CD4-positive, alpha-beta T cell treated with Interferon gamma for 1 hour (primary cell): ENCODE results near the gene WRNIP1.
"Not testable (repeated sequence)": the region's sequence is repeated elsewhere in the genome, so short reads cannot be mapped to it uniquely, and the experiment has no call there.

Experiments
- DNase-seq: peaks from one replicate; pipeline ENCODE4 v3.0.0-alpha.2; 2020

Gene WRNIP1

DNA sequence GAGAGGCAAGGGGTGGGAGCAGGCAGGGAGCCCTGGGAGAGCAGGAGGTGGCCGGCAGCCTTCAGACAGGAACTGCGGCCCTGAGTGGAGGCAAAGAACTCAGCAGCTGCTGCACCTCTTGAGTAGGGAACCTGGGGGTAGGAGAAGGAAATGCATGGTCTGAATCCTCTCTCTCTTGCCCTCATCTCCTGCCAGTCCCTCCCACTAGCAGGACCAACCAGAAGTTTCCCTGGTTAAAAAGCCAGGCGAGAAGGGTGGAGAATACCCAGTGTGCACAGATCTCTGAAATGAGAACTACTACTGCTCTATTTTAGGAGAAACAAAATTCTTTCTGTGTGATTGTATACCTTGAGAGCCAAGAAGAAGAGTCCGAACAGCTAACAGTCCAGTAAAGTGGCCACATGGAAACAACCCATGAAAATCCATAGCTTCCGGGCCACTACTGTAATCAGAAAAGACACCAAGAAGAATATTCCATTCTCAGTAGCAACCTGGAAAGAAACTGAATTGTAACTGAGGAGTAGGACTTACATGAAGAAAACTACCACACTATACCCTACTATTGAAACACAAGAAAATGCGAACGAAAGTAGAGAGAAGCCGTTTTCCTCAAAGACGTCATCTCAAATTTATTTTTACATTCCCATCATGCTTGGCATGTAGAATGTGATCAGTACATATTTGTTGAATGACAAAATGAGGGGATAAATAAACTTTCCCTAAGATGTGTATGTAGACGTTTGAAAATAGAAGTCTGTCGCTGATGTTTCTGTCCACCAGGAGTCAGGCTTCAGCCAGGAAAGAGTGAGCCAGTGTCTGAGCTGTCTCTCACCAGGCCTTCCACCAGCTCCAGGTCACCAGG is 25.6 kb downstream of the WRNIP1 start:
- DNase-seq: peak; percentile 60

DNA sequence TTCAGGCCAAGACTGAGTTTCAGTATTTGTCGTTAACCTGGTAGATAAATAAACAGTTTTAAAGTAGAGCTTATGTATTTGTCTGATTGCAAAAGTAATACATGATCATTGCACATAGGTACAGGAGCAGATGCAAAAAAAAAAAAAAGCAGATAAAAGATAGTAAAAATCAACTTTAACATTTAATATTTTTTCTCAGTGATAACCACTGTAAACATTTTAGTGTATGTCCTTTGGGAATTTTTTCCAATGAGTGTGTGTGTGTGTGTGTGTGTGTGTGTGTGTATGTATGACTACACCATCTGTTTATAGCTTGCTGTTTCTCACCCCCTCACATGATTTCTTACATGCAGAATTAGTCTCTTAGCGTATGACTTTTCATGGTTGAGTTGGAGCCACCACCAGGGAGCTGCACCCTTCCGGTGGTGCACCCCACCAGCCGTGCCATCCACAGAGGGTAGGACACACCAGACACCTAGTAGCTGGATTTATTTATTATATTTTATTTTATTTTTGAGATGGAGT is 26.3 kb downstream of the WRNIP1 start:
- peak; percentile 31 for DNase-seq

DNA sequence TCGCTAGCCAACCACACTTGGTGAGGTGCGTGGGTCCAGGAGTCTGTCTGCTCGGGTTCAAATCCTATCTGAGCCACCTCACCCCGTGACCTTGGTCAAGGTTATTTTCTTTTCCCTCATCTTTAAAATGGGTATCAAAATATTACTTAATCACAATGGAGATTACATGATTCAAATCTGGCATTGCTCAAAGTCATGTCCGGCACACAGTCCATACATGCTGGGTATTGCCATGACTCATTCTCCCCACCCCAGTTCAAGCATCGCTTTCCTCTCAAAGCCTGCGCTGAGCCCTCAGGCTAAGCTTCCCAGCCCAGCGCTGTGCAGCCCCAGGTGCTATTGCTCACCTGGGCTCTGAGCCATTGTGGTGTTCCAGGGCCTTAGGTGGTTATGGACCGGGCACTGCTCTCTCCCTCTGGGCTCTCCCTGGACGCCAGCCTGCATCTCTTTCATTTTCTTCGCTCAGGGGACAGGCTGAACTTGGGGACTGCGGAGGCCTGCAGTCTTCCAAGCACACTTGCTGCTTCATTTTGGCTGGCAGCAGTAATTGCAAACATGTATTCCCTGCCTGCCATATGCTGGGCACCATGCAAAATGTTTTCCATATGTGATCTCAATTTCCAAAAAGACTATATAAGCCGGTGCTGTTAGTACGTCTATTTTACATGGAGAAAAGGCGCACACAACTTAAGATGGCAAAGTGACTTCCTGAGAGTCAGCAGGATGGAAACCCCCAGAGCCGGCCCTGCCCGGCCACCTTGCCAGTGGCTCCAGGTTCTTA is 27.3 kb downstream of the WRNIP1 start:
- peak; percentile 14 for DNase-seq

DNA sequence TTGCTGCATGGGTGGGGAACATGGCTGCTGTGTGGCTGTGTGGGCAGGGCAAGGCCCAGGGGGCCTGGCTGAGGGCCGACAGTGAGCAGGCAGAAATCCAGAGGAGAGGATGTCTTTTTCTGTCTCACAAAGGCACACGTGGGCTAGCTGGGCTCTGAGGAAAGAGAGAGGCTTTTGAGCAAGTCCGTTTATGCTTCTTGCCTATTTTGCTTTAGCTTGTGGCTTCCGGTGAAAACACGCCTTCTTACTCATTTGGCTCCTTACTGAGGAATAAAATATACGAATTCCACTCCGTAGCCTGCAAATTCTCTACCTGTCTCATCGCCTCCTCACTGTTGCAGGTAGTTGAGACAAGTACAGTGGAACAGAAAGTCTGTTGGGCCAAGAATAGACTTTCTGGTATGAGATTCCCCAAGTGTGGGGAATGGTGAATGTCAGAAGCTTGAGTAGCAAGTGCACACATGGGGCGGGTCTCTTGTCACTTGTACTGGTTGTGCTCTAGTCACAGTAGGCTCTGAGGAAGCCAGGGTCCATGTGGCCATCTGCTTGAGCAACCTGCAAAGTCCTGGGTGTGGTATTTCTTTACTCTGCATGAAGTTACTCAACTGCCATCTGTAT is 28.4 kb downstream of the WRNIP1 start:
- peak; percentile 60 for DNase-seq

DNA sequence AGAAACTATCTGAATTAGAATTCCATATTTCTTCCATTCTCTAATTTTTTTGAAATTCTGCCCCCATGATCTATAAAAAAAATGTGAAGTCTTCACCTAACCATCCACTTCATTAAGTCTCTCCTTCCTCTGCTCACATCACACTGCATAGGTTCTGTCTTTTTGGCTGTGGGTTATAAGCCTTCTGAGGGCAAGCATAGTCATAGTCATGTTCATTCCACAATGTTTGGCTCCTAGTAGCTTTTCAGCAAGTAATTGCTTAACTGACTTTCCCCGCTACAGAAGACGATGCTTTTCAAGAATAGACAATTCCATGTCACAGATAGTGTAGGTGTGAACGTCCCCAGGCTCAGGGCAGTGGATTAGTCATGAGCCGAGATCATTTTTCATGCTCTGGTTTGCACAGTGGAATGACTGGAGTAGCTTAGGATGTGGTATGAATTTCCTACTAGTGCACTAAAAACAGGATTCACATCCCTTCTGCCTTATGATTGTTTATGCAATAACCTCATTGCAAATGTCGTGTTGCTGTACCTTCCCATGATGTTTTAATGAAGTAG is 29.1 kb downstream of the WRNIP1 start:
- no peak for DNase-seq

DNA sequence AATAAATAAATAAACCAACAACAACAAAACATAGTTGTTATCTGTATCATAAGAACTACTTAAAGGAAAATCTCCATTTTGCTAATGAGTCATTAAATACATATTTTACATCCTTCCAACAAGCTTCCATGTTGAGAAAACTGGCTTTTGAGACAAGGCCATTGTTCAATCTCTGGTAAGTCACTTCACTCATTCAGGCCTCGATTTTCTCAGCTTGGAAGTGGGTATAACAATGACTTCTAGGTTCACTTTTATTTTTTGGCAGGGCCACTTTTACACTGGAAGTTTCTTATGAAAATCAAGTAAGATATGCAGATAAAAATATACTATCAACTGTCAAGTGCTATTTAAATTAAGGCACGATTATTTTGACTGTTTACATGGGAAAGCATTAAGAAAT is 30.0 kb downstream of the WRNIP1 start:
- no peak for DNase-seq

DNA sequence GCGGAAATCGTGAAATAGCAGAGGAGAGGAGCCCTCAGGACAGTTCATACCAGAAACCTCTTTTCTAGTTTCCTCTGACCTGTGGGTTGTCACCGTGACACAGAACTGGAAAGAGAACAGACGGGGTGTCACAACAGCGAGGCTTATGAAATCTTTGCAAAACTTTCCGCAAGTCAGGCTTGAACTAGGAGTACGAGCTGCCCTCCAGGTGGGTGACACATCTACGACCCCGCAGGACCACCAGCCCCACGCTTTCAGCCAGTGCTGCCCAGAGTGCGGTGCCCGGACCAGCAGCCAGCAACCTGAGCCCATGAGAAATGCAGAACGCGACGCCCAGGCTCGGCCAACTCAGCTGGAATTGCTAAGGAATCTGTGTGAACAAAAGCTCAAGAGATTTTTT is 30.8 kb downstream of the WRNIP1 start:
- peak; percentile 23 for DNase-seq

DNA sequence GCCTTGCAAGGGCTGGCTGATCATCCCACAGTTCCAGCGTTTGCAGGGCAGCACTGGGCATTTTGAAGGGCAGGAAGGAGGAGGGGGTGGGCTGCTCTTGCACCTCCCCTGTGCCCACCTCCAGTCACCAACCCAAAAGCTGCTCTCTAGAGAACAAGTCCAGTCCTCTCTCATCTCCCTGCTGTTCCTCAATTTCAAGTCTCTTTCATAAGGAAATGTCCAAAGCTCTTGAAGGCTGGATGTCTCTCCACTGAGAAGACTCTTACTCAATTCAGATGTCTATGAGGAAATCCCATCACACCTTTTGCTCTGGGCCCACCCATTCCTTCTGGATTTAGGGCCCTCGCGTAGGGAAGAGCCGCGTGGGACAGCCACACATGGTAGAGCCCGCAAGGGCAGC is 31.7 kb downstream of the WRNIP1 start:
- no peak for DNase-seq

DNA sequence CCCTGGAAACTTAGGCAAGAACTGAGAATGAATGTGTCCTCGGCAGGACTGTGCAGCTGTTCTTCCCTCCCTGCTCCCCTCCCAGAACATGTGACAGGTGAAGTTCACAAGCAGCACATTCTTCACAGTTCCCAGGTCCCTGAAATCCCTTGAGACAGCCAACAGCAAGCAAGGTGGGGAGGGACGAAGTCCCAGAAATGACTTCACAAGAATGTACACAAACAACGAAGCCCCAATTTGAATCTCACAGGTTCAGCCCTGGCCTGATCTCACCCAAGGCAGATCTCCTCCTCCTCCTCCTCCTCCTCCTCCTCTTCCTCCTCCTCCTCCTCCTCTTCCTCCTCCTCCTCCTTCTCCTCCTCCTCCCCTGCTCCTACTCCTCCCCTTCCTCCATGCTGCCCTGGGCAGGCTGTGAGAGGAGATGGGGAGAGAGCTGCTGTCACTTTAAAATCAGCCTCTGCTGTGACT is 32.4 kb downstream of the WRNIP1 start:
- no peak for DNase-seq

DNA sequence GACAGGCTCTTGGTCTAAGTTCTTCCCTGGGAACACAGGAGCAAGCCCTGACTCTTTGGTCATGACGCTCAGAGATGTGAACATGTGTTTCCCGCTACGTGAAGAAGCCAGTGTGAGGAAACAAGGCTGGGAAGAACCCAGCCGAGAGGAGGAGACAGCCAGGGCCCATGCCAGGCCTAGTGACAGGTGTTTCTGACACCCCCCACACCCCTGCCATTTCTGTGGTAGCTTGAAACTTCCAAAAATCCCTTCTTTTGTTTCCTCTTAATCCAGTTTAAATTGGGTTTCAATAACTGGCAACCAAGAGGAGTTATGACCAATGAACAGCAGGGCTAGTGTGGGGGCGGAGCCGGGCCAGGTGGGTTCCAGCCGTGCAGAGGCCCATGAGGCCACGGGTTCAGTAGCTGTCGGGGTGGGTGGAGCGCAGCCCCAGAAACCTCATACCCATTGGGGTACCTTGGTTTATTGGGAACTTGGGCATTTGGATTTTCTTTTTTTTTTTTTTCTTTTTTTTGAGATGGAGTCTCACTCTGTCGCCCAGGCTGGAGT is 33.5 kb downstream of the WRNIP1 start:
- no peak for DNase-seq

DNA sequence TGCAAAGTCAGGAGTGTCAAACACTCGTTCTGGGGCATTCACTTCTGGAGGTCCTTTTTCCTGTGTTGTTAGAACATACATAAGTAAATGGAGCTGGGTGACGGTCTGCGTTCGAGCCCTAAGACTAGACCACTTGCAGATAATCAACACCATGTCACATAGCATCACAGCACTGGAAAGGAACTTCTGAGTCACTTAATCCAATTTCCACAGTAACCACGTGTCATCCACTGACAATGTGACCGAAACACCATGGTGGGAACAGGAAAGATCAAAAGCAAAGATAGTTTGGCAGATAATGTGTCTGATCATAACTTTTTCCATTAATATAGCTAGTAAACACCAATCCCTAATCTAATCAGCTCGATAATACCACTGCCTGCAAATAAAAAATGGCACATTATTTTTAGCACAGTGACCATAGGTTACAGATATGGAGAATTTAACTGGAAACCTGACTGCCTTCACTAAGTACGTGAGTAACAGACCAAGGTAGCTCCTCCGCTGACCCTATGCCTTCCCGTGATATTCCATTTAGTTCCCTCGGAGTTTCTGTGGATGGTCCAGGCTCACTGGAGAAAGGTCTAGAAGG is 34.8 kb downstream of the WRNIP1 start:
- DNase-seq: no peak

DNA sequence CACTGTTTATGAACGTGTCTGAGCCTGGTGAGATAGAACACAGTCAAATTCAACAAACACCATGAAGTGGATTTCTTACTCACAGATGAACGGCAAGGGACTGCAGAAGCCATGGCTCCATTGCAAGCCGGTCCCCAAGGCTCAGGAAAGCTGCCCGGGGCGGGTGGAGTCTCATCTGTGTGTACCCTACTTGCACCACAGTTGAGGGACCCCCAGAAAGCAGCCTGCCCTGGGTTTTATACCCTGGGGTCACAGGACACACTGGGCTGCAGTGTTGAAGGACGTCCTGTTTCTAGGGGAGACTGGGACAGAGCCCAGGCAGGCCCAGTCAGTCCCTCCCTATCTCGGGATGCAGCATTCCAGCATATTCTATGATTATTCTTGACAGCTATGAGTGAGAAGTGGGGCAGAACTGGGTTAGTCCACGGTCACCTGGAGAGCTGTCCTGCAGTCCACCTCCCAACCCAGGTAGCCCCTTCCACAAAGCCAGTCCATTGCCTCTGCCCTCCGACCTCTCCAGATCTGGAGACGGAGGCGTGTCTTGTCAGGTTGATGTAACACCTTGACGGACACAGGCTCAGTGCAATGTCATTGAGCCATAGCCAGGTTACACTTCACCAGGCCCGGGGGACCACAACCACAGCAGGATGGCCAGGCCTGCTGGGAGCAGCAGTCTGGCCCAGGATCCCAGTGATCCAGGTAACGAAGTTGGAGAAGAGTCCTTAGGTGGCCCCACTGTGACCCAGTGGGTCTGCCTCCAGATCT is 35.5 kb downstream of the WRNIP1 start:
- DNase-seq: no peak

DNA sequence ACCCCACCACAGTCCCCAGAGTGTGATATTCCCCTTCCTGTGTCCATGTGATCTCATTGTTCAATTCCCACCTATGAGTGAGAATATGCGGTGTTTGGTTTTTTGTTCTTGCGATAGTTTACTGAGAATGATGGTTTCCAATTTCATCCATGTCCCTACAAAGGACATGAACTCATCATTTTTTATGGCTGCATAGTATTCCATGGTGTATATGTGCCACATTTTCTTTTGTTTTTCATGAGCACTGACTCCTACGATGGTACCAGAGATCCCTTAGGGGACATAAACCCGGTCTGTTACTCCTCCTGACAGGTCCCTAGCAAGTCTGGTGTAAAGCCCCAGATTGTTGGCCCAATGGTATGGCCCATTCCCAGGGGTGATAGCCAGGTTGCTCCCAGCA is 36.5 kb downstream of the WRNIP1 start:
- not testable (repeated sequence) for DNase-seq

DNA sequence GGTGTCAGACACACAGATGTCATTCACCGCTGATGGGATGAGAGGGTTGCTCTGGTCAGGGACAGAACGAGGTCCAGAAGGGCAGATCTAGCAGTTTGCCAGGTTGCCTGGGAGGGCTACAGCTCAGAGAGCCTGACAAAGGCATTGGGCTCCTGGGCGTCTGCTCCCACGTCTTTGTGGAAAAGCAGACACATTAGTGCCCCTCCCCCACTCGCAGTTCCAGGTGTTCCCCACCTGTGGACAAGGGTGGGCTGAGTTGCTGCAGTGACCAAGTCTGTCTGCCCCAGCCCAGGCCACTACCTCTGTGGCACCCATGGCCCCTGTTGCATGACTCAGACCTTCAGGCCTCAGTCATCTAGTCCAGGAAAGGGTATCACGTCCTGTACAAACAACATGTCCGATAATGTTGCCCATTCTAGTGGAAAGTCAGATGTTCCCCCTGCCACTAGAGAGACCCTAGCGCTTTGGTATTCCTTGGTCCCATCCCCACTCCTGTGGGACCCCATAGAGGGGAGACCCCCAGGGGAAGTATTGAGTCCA is 37.4 kb downstream of the WRNIP1 start:
- no peak for DNase-seq

DNA sequence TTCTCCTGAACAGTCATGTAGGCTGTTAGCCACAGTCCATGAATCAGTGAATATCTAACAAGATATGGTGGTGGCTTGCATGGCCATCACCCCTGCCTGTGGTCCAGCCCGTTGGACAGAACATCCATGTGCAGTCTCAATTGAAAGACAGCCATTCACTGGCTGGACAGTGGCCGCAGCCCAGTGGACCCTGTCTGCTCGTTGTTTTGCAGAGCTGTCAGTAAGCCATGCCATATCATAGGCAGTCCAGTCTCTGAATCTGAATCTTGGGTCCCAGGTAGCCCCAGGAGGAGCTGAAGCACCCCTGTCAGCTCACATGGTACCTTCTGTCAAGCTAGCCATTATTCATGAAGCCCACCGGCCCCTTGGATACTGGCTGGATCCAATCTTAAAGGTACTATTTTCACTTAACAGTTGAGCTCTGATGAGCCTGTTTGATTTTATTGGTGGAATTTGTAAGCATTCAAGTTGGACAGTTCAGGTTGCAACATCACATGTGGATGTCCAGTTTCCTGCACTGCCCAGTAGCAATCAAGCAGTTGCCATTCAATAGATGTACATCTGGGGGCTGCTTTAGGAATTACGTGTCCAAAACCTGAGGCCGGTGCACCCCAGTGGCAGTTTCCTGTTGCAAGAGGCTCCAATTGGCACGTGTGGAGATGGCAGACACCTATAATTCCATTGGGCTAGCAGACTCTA is 38.7 kb downstream of the WRNIP1 start:
- no peak for DNase-seq

DNA sequence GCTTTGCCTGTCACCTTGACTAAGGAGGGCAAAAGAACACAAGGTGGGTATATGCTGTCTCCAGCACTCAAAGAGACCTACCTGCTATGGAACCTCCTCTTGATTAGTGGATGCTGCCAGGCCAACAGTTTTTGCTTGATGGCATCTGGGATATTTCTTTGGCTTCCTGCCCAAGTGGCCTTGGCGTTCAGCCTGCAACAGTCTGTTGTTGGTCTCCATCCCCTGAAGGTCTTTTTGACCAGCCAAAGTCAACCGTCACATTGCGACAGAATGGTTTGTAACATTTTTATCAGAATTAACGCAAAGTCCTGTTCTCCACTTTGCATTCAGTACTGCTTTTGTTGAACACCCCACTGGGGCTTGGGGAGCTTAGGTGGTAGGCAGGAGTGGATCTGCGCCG is 39.3 kb downstream of the WRNIP1 start:
- no peak for DNase-seq

DNA sequence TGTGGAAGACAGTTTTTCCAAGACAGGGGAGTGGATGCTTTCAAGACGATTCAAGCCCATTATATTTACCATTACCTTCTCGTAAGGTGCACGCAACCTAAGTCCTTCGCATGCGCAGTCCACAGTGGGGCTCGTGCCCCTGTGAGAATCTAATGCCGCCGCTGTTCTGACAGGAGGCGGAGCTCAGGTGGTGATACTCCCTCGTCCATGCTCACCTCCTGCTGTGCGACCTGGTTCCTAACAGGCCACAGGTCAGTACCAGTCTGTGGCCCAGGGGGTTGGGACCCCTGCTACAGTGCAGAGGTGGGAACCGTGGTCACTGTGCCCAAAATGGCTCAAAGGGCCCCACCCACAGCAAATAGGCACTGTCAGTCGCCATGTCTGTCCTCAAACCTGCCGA is 39.8 kb downstream of the WRNIP1 start:
- DNase-seq: no peak

DNA sequence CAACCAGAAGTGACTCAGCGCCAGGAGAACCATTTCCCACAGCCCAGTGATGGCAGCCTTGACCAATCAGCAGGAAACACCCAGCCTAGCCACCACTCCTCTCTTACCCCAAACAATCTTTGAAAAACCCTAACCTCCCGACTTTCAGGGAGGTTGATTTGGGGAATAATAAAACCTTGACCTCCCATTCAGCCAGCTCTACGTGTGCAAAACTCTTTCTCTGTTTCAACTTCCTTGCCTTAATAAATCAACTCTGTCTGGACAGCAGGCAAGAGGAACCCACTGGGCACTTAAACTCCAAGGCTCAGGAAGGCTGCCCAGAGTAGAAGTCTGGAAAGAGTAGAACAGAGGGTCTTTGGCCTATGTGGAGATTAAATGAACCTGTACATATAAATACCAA is 41.5 kb downstream of the WRNIP1 start:
- no peak for DNase-seq

DNA sequence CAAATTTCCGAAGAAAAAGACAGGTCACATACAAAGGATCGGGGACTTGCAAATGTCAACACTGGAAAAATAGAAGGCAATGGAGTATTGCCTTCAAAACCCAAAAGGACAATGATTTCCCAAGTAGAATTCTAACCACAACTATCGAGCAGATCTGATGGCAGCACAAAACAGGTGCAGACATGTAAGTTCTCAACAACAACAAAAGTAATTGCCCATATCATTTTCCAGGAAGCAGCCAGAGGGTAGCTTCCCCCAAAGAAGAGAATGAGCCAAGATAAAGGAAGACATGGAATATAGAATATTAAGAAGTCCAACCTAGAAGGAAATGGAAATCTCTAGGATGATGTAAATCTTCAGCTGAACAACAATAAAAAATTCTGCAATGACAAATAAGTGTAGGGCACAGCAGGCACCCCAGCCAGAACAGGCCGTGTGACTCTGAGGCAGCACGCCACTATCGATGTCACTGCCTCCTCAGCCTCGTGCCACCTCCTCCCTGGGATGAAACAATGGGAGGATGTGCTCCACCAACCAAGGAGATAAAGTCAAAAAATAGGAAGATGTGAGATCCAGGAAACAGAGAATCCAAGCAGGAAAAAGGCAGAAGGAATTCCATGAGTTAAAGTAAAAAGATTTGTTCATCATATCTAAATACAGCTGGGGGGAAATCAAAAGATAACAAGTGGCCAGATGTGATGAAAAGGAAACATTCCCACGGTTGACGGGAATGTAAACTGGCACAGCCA is 42.3 kb downstream of the WRNIP1 start:
- DNase-seq: no peak

DNA sequence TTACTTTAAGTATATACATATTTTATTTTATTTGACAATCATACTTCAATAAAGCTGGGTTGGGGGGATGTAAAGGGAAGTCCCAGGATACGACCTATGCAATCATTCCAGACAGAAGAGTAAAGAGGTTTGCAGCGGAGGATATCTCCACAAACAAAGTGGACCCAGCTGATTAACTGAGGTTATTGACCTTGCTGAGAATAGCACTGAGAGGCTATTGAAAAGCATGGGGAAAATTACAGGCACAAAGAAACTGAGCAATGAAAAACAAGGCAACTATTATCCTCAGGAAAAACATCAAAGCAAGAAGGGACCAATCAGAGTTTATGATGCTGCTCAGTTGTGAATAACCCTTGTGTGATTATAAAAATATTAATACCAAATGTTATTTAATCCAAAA is 43.8 kb downstream of the WRNIP1 start:
- DNase-seq: no peak
